NCI-H2227 treated with DMSO at 0.1 percent for 48 hours (cell line): ENCODE results near the gene KATNB1.
"Not testable (repeated sequence)": the region's sequence is repeated elsewhere in the genome, so short reads cannot be mapped to it uniquely, and the experiment has no call there.

Experiments
- DNase-seq: peaks from one replicate; lab custom pipeline; 2025; lab: John Stamatoyannopoulos, UW

Gene KATNB1

GRCh38 chr16:57701759-57702371, 33.7 kb upstream of the KATNB1 start:
- DNase-seq, result no peak

- DNase-seq, result no peak
Observed at GRCh38 chr16:57703416-57704010, 32.1 kb upstream of the KATNB1 start.

GRCh38 chr16:57704011-57704904, 31.3 kb upstream of the KATNB1 start:
- no peak for DNase-seq

DNA sequence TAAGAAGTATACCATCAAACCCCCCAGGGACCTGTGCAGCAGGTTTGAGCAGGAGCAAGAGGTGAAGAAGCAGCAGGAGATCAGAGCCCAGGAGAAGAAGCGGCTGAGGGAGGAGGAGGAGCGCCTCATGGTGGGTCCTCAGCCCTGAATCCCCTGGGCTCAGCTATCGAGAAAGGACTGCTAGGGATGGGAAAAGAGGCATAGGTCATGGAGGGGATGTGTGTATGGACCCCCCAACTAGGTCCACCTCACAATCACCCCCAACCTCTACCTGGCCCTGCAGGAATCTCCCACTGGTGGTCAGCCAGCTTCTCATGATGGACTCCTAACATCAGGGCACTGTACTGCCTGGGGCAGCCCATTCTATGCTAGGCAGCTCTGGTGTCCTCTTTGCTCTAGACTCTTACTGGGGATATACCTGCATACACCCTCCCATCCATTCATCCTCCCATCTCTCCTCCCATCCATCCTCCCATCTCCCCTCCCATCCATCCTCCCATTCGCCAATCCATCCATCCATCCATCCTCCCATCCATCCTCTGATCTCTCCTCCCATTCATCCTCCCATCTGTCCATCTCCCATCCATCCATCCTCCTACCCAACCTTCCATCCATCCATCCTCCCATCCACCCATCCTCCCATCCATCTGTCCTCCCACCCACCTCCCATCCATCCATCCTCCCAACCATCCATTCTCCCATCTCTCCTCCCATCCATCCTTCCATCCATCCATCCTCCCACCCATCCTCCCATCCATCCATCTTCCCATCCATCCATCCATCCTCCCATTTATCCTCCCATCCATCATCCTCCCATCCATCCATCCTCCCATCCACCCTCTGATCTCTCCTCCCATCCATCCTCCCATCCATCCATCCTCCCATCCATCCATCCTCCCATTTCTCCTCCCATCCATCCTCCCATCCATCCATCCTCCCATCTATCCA, 30.4 kb upstream of the KATNB1 start:
- DNase-seq, result no peak

DNA sequence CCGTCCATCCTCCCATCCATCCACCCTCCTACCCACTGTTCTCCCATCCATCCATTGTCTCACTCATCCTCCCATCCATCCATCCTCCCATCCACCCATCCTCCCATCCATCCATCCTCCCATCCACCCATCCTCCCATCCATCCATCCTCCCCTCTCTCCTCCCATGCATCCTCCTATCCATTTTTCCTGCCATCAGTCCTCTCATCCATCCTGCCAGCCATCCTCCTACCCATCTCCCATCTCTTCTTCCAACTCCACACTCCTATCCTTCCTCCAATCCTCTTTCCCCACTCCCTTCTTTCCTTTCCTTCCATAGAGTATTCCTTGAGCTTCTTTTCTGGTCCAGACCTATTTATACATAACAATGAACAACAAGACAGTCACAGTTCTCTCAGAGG, 28.9 kb upstream of the KATNB1 start:
- DNase-seq, result no peak

DNA sequence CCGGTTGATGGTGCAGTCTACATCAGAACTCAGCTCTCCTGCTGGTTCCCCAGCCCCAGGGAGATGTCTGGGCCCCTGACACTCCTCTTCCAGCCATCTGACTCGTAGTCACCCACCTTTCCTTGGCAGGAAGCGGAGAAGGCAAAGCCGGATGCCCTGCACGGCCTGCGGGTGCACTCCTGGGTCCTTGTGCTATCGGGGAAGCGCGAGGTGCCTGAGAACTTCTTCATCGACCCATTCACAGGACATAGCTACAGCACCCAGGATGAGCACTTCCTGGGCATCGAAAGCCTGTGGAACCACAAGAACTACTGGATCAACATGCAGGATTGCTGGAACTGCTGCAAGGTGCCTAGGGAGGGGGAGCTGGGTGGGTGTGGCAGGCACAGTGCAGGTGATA, 28.2 kb upstream of the KATNB1 start:
- no peak for DNase-seq

GRCh38 chr16:57708168-57708567, 27.4 kb upstream of the KATNB1 start:
- DNase-seq, result no peak

DNA sequence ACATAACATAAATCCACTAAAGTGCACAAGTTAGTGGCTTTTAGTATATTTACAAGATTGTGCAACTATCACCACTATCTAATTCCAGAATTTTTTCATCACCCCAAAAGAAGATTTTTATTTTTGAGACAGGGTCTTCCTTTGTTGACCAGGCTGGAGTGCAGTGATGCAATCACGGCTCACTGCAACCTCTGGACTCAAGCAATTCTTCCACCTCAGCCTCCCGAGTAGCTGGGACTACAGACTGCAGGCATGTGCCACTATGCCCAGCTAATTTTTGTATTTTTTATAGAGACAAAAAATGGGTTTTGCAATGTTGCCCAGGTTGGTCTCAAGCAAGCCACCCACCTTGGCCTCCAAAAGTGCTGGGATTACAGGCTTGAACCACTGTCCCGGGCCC, 25.9 kb upstream of the KATNB1 start:
- DNase-seq, result no peak

- DNase-seq, result no peak
Observed at GRCh38 chr16:57711346-57711745, 24.2 kb upstream of the KATNB1 start.

GRCh38 chr16:57711993-57712392, 23.6 kb upstream of the KATNB1 start:
- DNase-seq, result no peak

DNA sequence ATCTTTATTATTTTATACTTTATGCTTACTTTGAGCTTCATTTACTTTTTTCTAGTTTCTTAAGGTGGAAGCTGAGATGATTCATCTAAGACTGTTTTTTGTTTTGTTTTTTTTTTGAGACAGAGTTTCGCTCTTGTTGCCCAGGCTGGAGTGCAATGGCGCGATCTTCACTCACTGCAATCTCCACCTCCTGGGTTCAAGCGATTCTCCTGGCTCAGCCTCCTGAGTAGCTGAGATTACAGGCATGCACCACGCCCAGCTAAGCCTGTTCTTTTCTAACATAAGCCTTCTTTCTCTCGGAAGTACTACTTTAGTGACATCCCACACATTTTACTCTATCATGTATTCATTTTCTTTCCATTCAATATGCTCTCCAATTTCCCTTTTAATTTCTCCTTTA, 23.0 kb upstream of the KATNB1 start:
- DNase-seq, result not testable (repeated sequence)

- DNase-seq, result no peak
Observed at GRCh38 chr16:57713596-57713995, 22.0 kb upstream of the KATNB1 start.

DNA sequence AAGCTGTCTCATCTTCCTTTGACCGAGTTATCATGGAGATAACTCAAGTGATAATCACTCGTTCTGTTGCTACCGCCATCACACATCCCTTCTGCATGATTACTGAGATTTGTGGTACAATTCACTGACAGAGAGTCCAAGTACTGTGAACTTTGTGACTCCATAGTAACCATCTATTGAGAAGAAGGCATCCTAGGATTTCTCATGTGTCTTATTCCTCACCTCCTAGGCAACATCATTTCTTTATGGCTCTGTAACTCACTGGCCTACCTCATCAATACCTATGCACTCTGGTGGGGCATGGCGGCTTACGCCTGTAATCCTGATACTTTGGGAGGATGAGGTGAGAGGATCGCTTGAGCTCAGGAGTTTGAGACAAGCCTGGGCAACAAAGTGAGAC, 21.5 kb upstream of the KATNB1 start:
- no peak for DNase-seq

DNA sequence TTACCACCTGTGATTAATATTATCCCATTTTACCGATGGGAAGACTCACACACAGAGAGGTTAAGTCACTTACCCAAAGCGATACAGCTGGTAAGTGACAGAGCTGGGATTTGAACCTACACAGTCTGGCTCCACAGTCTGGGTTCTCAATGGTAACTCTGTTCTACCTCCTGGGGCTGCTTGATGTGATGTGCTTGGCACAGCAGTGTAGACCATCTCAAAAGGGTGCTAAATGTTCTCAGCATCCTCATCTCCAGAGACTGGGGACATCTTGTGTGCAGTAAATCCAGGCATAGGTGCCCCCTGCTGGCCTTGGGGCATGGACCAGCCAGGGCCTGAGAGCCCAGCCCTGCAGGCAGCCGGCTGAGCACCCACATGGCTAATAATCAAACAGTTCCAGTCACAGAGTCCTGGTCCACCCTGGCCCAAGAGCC, 15.4 kb upstream of the KATNB1 start:
- DNase-seq, result no peak

GRCh38 chr16:57721356-57722209, 14.0 kb upstream of the KATNB1 start:
- no peak for DNase-seq

DNA sequence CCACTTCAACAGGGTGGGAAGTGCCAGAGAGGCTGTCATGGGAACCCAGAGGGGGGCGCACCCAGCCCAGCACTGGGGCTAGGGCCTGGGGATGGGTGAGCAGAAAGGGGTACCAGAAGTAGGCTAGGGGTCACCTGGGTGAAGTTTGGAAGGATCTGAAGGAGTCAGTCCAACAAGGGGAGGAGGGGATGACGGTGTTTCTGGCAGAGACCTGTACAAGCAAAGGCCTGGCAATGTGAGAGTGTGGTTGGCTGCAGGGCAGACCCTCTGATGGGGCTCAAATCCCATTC, 13.4 kb upstream of the KATNB1 start:
- DNase-seq, result no peak

DNA sequence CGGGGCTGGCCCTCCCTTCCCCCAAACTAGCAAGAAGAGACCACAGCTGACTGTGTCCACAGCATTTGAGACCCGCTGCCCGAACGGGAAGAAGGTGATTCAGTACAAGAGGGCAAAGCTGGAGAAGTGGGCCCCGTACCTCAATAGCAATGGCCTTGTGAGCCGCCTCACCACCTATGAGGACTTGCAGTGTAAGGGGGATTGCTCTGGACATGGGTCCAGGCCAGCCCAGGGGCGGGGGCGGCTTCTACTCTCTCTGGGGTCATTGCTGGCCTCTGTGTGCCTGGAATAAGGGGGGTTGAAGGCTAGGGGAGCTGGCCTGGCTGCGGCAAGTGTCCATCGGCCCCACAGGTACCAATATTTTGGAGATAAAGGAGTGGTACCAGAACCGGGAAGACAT, 12.9 kb upstream of the KATNB1 start:
- no peak for DNase-seq

DNA sequence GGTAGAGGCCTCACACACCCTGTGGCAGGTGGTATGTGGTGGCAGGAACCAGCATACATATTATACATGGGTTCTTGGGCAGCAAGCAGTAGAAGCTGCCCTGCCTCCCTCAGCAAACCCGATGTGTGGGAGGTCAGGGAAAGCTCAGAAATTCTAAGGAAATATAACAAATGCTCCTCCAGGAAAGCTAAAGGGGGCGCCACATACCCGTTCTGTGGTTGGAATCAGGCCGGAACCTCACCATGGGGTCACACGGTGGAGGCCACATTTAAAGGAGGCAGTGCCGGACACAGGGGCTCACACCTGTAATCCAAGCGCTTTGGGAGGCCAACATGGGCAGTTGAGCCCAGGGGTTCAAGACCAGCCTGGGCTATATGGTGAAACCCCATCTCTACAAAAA, 12.4 kb upstream of the KATNB1 start:
- no peak for DNase-seq

DNA sequence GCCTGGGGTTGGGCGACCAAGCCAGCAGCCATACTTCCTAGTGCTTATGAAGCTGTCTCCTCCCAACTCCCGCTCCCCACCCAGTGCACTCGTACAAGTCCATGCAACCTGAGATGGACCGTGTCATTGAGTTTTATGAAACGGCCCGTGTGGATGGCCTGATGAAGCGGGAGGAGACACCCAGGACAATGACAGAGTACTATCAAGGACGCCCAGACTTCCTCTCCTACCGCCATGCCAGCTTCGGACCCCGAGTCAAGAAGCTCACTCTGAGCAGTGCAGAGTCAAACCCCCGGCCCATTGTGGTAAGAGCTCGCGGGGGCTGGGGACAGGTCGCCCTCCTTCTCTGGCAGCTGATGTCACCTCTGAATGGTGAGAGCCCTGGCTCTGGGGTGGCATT, 11.0 kb upstream of the KATNB1 start:
- no peak for DNase-seq

DNA sequence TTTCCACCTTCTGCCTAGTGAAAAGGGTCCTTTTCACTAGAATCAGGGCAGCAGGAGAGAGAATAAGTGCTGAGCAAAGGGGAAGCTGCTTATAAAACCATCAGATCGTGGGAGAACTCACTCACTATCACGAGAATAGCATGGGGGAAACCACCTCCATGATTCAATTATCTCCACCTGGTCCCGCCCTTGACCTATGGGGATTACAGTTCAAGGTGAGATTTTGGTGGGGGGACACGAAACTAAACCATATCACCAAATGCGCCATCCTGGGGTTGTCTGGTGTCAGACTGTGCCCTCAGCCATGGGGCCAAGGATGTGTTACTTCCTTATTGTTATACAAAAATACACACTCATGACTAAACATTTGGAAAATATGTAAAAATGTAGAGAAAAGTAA, 10.4 kb upstream of the KATNB1 start:
- DNase-seq, result no peak

- no peak for DNase-seq
Observed at GRCh38 chr16:57725554-57725953, 10.0 kb upstream of the KATNB1 start.
